ENCODE measurements around the gene NDE1.

DNA sequence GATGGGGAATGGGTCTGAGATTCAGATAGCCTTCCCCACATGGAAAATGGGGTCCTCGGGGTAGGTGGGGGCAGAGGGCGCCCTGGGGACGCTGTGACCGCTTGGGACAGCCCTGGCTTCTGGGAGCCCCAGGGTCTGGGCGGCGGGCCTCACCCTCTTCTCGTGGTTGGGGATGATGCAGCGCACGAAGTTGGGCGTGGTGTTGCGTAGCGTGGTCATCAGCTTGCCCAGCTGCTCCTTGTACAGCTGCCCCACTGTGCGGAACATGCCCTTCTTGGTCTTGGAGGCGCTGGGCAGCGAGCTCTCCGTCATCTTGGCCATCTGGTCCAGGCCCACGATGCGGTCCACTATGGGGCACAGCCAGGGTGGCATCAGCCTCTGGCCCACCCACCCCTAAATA is 99.9 kb downstream of the NDE1 start:
- TF ChIP-seq, protein P1, sequence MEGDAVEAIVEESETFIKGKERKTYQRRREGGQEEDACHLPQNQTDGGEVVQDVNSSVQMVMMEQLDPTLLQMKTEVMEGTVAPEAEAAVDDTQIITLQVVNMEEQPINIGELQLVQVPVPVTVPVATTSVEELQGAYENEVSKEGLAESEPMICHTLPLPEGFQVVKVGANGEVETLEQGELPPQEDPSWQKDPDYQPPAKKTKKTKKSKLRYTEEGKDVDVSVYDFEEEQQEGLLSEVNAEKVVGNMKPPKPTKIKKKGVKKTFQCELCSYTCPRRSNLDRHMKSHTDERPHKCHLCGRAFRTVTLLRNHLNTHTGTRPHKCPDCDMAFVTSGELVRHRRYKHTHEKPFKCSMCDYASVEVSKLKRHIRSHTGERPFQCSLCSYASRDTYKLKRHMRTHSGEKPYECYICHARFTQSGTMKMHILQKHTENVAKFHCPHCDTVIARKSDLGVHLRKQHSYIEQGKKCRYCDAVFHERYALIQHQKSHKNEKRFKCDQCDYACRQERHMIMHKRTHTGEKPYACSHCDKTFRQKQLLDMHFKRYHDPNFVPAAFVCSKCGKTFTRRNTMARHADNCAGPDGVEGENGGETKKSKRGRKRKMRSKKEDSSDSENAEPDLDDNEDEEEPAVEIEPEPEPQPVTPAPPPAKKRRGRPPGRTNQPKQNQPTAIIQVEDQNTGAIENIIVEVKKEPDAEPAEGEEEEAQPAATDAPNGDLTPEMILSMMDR (IDR thresholded peaks at IDR 0.05), result no peak
- TF ChIP-seq GABPA (IDR thresholded peaks at IDR 0.05; ENCODE audit: low read depth) (no peak), TEAD4 (IDR thresholded peaks at IDR 0.05; ENCODE audit: borderline replicate concordance, insufficient read depth) (no peak), EP300 (IDR thresholded peaks at IDR 0.05; ENCODE audit: borderline replicate concordance in 1 of 2, low read depth in 1 of 2, low read length in 1 of 2) (no peak), RCOR1 (IDR thresholded peaks at IDR 0.05; ENCODE audit: low read length) (no peak), MXI1 (IDR thresholded peaks at IDR 0.05; ENCODE audit: low read depth, low read length) (no peak), JUND (IDR thresholded peaks at IDR 0.05) (no peak), TAF1 (IDR thresholded peaks at IDR 0.05; ENCODE audit: borderline replicate concordance, low read depth, low read length) (no peak), RFX5 (IDR thresholded peaks at IDR 0.05; ENCODE audit: low read length) (no peak)

Measured in SK-N-SH (cell line).